Neural cell (in vitro differentiated cells): ENCODE results near the gene SRRM2. TPM values are rescaled to one million over a fixed set of nuclear protein-coding genes. Genes with fewer than 3 reads are reported as not detected.

Source experiments
- H2AFZ ChIP-seq: fragments of 200-600, 300-800 bp; sonication (generic), shearing (Covaris generic); 2 replicates; pipeline ENCODE4 v1.6.0; 2014; ENCODE audit warnings: low read depth, mild to moderate bottlenecking, antibody characterized with exemption, low read length, moderate library complexity
- H3F3A ChIP-seq: fragments of 200-600 bp; shearing (Covaris generic); 2 replicates; pipeline ENCODE4 v1.6.1; 2016; ENCODE audit warnings: mild to moderate bottlenecking, moderate library complexity, mixed read lengths, antibody characterized with exemption, low read length; ENCODE audit not compliant: insufficient read depth, poor library complexity, severe bottlenecking
- H3K27ac ChIP-seq: fragments of 200-600, 300-800 bp; sonication (generic), shearing (Covaris generic); 2 replicates; pipeline ENCODE4 v1.5.1; 2014; ENCODE audit warnings: mild to moderate bottlenecking, low read length, moderate library complexity
- H3K27me3 ChIP-seq: fragments of 300-800, 200-600 bp; sonication (generic), shearing (Covaris generic); 2 replicates; pipeline ENCODE4 v1.6.0; 2014; ENCODE audit warnings: mild to moderate bottlenecking, low read depth, low read length, moderate library complexity; ENCODE audit not compliant: insufficient read depth
- H3K36me3 ChIP-seq: fragments of 300-800, 200-600 bp; sonication (generic), shearing (Covaris generic); 2 replicates; pipeline ENCODE4 v1.5.1; 2014; ENCODE audit warnings: mild to moderate bottlenecking, antibody characterized with exemption, low read length, moderate library complexity; ENCODE audit not compliant: insufficient read depth
- H3K4me2 ChIP-seq: fragments of 300-800, 200-600 bp; sonication (generic), shearing (Covaris generic); 2 replicates; pipeline ENCODE4 v1.6.0; 2014; ENCODE audit warnings: mild to moderate bottlenecking, low read length
- H3K4me3 ChIP-seq: fragments of 300-800, 200-600 bp; sonication (generic), shearing (Covaris generic); 2 replicates; pipeline ENCODE4 v1.5.1; 2014; ENCODE audit warnings: mild to moderate bottlenecking, low read length, moderate library complexity
- H3K79me2 ChIP-seq: fragments of 200-600 bp; shearing (Covaris generic); replicated peaks from 2 replicates; pipeline ENCODE4 v1.6.0; 2014; ENCODE audit warnings: mild to moderate bottlenecking, low read length, moderate library complexity; ENCODE audit not compliant: insufficient read depth
- H3K9ac ChIP-seq: fragments of 300-800, 200-600 bp; sonication (generic), shearing (Covaris generic); 2 replicates; pipeline ENCODE4 v1.6.1; 2016; ENCODE audit warnings: mild to moderate bottlenecking, low read length, mixed read lengths
- H3K9me2 ChIP-seq: fragments of 200-600 bp; shearing (Covaris generic); 2 replicates; pipeline ENCODE4 v1.6.1; 2016; ENCODE audit warnings: mild to moderate bottlenecking, low read length, mixed read lengths; ENCODE audit not compliant: insufficient read depth
- H3K9me3 ChIP-seq: fragments of 200-600, 300-800 bp; sonication (generic), shearing (Covaris generic); 2 replicates; pipeline ENCODE4 v1.6.1; 2016; ENCODE audit warnings: mild to moderate bottlenecking, mixed run types, low read length, moderate library complexity, mixed read lengths
- H4K20me1 ChIP-seq: fragments of 200-600 bp; shearing (Covaris generic); 2 replicates; pipeline ENCODE4 v1.6.1; 2016; ENCODE audit warnings: mild to moderate bottlenecking, mixed run types; ENCODE audit not compliant: insufficient read depth
- EP300 ChIP-seq: fragments of 450-650 bp; conservative IDR thresholded peaks from 2 replicates; pipeline ENCODE4 v1.6.1; 2014; ENCODE audit warnings: antibody characterized with exemption, mild to moderate bottlenecking, moderate library complexity; ENCODE audit not compliant: poor library complexity, severe bottlenecking
- EZH2 ChIP-seq: fragments of 200-600, 300-800 bp; shearing (Covaris generic), sonication (generic); IDR thresholded peaks from 2 replicates; pipeline ENCODE4 v1.6.1; 2014; ENCODE audit warnings: antibody characterized with exemption, low read length, borderline replicate concordance, mild to moderate bottlenecking; ENCODE audit not compliant: insufficient read depth, poor library complexity, severe bottlenecking
- MXI1 ChIP-seq: fragments of 450-650 bp; conservative IDR thresholded peaks from 2 replicates; pipeline ENCODE4 v1.6.1; 2014; ENCODE audit warnings: antibody characterized with exemption, mild to moderate bottlenecking; ENCODE audit not compliant: poor library complexity, severe bottlenecking
- POLR2AphosphoS5 ChIP-seq: IDR thresholded peaks from 2 replicates; pipeline ENCODE4 v1.6.1; 2012
- RAD21 ChIP-seq: fragments of 450-650 bp; conservative IDR thresholded peaks from 2 replicates; pipeline ENCODE4 v1.6.1; 2014; ENCODE audit warnings: antibody characterized with exemption, mild to moderate bottlenecking, moderate library complexity
- SMC3 ChIP-seq: fragments of 450-650 bp; conservative IDR thresholded peaks from 2 replicates; pipeline ENCODE4 v1.6.1; 2014; ENCODE audit warnings: antibody characterized with exemption, mild to moderate bottlenecking, moderate library complexity; ENCODE audit not compliant: poor library complexity
- TAF1 ChIP-seq: IDR thresholded peaks from 2 replicates; pipeline ENCODE4 v1.6.1; 2012; ENCODE audit warnings: low read depth
- polyA plus RNA-seq: library from polyadenylated mRNA; depleted of rRNA; stranded (reverse); fragments of >200 nt; gene quantifications from 2 replicates; pipeline ENCODE4 v1.2.3, GENCODE V29; 2014
- TF ChIP-seq, protein P1 (sequence below): IDR thresholded peaks from 2 replicates; pipeline ENCODE4 v1.6.1; 2012; ENCODE audit warnings: borderline replicate concordance
- TF ChIP-seq, protein P2 (sequence below): fragments of 450-650 bp; IDR thresholded peaks from 2 replicates; pipeline ENCODE4 v1.5.1; 2014; ENCODE audit warnings: antibody characterized with exemption, mild to moderate bottlenecking, moderate library complexity; ENCODE audit not compliant: poor library complexity, severe bottlenecking

Gene SRRM2
- polyA plus RNA-seq, 1 donor from 2014 or later = 40.0 TPM

DNA sequence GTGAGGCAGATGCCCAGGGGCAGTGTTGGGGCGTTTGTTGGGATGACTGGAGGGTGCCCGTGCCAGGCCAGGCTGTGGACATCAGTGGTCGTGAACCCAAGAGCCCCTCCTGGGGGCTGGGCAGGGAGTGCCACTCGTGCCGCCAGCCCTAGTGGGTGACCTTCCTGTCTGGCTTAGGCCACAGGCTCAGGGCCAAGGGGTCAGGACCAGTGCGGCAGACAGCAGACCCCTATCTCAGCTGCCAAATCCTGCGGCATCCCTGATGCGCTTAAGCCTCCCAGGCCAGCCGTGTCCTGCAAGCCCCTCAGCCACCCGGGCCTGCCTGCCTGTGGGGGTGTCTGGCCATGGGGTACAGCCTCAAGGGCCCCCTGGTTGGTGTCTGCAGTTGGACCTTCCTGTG lies 47.1 kb upstream of the SRRM2 start:
- H3K79me2 ChIP-seq = no peaks in the 10 kb centered on the region
- no peak overlapping the region for H2AFZ ChIP-seq
- no peaks in the 10 kb centered on the region for H3K9me3 ChIP-seq
- no peaks in the 10 kb centered on the region for H3K36me3 ChIP-seq
- TF ChIP-seq EZH2 (no peak), SMC3 (no peak), EP300 (no peak), MXI1 (no peak), RAD21 (no peak), TAF1 (no peak), POLR2AphosphoS5 (no peak)
- TF ChIP-seq, protein P1, sequence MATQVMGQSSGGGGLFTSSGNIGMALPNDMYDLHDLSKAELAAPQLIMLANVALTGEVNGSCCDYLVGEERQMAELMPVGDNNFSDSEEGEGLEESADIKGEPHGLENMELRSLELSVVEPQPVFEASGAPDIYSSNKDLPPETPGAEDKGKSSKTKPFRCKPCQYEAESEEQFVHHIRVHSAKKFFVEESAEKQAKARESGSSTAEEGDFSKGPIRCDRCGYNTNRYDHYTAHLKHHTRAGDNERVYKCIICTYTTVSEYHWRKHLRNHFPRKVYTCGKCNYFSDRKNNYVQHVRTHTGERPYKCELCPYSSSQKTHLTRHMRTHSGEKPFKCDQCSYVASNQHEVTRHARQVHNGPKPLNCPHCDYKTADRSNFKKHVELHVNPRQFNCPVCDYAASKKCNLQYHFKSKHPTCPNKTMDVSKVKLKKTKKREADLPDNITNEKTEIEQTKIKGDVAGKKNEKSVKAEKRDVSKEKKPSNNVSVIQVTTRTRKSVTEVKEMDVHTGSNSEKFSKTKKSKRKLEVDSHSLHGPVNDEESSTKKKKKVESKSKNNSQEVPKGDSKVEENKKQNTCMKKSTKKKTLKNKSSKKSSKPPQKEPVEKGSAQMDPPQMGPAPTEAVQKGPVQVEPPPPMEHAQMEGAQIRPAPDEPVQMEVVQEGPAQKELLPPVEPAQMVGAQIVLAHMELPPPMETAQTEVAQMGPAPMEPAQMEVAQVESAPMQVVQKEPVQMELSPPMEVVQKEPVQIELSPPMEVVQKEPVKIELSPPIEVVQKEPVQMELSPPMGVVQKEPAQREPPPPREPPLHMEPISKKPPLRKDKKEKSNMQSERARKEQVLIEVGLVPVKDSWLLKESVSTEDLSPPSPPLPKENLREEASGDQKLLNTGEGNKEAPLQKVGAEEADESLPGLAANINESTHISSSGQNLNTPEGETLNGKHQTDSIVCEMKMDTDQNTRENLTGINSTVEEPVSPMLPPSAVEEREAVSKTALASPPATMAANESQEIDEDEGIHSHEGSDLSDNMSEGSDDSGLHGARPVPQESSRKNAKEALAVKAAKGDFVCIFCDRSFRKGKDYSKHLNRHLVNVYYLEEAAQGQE = no peak
- TF ChIP-seq, protein P2, sequence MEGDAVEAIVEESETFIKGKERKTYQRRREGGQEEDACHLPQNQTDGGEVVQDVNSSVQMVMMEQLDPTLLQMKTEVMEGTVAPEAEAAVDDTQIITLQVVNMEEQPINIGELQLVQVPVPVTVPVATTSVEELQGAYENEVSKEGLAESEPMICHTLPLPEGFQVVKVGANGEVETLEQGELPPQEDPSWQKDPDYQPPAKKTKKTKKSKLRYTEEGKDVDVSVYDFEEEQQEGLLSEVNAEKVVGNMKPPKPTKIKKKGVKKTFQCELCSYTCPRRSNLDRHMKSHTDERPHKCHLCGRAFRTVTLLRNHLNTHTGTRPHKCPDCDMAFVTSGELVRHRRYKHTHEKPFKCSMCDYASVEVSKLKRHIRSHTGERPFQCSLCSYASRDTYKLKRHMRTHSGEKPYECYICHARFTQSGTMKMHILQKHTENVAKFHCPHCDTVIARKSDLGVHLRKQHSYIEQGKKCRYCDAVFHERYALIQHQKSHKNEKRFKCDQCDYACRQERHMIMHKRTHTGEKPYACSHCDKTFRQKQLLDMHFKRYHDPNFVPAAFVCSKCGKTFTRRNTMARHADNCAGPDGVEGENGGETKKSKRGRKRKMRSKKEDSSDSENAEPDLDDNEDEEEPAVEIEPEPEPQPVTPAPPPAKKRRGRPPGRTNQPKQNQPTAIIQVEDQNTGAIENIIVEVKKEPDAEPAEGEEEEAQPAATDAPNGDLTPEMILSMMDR = no peak
- H3K27me3 ChIP-seq = no peaks in the 10 kb centered on the region
- no peak overlapping the region for H3K9ac ChIP-seq
- H3K4me2 ChIP-seq = no peak overlapping the region
- no peaks in the 10 kb centered on the region for H3F3A ChIP-seq
- H3K4me3 ChIP-seq = no peak overlapping the region
- no peaks in the 10 kb centered on the region for H3K9me2 ChIP-seq
- no peak overlapping the region for H3K27ac ChIP-seq
- no peaks in the 10 kb centered on the region for H4K20me1 ChIP-seq

GRCh38 chr16:2706085-2706484 lies 46.4 kb upstream of the SRRM2 start:
- Histone ChIP-seq H3K4me2 (no peak overlapping the region), H3K9ac (no peak overlapping the region), H3K27me3 (no peaks in the 10 kb centered on the region), H4K20me1 (no peaks in the 10 kb centered on the region), H3K79me2 (no peaks in the 10 kb centered on the region), H3F3A (no peaks in the 10 kb centered on the region), H3K36me3 (no peaks in the 10 kb centered on the region), H3K9me2 (no peaks in the 10 kb centered on the region), H3K9me3 (no peaks in the 10 kb centered on the region), H3K4me3 (no peak overlapping the region), H3K27ac (no peak overlapping the region), H2AFZ (no peak overlapping the region)
- TF ChIP-seq, protein P1 = no peak
- no peak for TF ChIP-seq MXI1
- no peak for TF ChIP-seq RAD21
- TF ChIP-seq POLR2AphosphoS5 = no peak
- no peak for TF ChIP-seq SMC3
- no peak for TF ChIP-seq EP300
- TF ChIP-seq EZH2 = no peak
- no peak for TF ChIP-seq TAF1
- TF ChIP-seq, protein P2 = no peak
